Nephron progenitor cell (in vitro differentiated cells): ENCODE measurements around the gene RHEBL1.

Source experiments
- DNase-seq: peaks from one replicate; pipeline ENCODE4 v3.0.0; 2021
- H3K27ac Mint-ChIP-seq: 2 replicates; pipeline ENCODE4 v1.8.0; 2021; ENCODE audit warnings: mild to moderate bottlenecking, moderate library complexity, mixed read lengths
- H3K27me3 Mint-ChIP-seq: 2 replicates; pipeline ENCODE4 v1.8.0; 2021; ENCODE audit warnings: mild to moderate bottlenecking, low read depth, mixed read lengths; ENCODE audit not compliant: poor library complexity
- H3K36me3 Mint-ChIP-seq: 2 replicates; pipeline ENCODE4 v1.8.0; 2021; ENCODE audit warnings: low read depth, mixed read lengths
- H3K4me1 Mint-ChIP-seq: 2 replicates; pipeline ENCODE4 v1.8.0; 2021; ENCODE audit warnings: mixed read lengths
- H3K4me3 Mint-ChIP-seq: 2 replicates; pipeline ENCODE4 v1.8.0; 2021; ENCODE audit warnings: mild to moderate bottlenecking, moderate library complexity, mixed read lengths
- H3K9me3 Mint-ChIP-seq: 2 replicates; pipeline ENCODE4 v1.8.0; 2021; ENCODE audit warnings: mild to moderate bottlenecking, moderate library complexity, mixed read lengths
- TF ChIP-seq, protein P1 (sequence below): fragments of 200-600 bp; sonication (generic); IDR thresholded peaks from 2 replicates; pipeline ENCODE4 v1.5.0; 2021; ENCODE audit warnings: antibody characterized with exemption

Gene RHEBL1

DNA sequence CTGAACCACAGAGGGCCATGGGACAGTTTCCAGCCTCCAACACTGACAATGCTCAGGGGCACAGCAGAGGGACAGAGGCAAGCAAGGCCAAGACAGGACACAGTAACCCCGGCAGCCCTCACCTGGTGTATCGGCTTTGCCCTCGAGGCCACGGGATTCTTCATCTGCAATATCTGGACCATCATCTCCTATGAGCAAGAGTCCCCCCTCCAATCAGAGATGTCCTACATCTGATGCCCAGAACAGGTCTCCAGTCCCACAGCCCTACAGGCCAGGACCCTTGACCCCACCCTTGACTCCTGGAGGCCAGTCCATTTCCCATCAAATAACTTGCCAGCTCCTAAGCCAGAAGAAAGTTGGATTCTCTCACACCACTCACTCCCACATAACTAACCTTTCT, 26.5 kb downstream of the RHEBL1 start:
- Mint-ChIP-seq H3K36me3 (peaks cover 70% of the 10 kb centered on the region), H3K27me3 (peaks cover 5% of the 10 kb centered on the region), H3K27ac (no peak overlapping the region), H3K9me3 (no peaks in the 10 kb centered on the region), H3K4me3 (no peak overlapping the region), H3K4me1 (no peaks in the 10 kb centered on the region)
- TF ChIP-seq, protein P1, sequence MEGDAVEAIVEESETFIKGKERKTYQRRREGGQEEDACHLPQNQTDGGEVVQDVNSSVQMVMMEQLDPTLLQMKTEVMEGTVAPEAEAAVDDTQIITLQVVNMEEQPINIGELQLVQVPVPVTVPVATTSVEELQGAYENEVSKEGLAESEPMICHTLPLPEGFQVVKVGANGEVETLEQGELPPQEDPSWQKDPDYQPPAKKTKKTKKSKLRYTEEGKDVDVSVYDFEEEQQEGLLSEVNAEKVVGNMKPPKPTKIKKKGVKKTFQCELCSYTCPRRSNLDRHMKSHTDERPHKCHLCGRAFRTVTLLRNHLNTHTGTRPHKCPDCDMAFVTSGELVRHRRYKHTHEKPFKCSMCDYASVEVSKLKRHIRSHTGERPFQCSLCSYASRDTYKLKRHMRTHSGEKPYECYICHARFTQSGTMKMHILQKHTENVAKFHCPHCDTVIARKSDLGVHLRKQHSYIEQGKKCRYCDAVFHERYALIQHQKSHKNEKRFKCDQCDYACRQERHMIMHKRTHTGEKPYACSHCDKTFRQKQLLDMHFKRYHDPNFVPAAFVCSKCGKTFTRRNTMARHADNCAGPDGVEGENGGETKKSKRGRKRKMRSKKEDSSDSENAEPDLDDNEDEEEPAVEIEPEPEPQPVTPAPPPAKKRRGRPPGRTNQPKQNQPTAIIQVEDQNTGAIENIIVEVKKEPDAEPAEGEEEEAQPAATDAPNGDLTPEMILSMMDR, result no peak
- no peak for DNase-seq

DNA sequence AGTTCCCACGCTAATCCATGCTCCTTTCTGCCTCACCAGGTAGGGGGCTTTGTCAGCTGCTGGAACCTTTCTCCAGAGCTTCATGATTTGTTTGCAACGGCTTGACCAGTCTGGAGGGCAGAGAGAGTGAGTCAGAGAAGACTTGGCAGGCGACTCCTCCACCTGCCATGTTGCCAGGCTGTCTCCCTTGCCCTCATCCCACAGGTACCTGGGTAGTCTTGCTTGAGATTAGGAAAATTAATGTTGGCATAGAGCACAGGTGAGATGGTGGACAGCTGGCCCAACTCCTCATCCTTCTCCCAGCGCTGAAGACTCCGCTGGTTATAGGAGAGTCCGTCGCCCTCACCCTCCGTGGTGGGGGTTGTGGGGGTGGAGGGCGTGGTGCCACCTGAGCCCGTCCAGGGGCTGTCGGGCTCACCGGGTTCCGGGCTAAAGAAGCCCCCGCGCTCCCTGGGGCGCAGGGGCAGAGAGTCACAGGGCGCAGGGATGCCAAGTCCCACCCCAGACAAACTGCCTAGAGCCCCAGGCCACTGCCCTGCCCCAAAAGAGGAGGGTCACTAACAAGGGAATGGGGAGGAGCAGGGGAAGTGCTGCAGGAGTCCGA, 27.8 kb downstream of the RHEBL1 start:
- DNase-seq, result no peak
- TF ChIP-seq, protein P1, result no peak
- H3K36me3 Mint-ChIP-seq, result peaks cover 65% of the 10 kb centered on the region
- no peaks in the 10 kb centered on the region for H3K4me1 Mint-ChIP-seq
- no peak overlapping the region for H3K27ac Mint-ChIP-seq
- H3K9me3 Mint-ChIP-seq, result no peaks in the 10 kb centered on the region
- H3K4me3 Mint-ChIP-seq, result no peak overlapping the region
- H3K27me3 Mint-ChIP-seq, result peaks cover 5% of the 10 kb centered on the region

DNA sequence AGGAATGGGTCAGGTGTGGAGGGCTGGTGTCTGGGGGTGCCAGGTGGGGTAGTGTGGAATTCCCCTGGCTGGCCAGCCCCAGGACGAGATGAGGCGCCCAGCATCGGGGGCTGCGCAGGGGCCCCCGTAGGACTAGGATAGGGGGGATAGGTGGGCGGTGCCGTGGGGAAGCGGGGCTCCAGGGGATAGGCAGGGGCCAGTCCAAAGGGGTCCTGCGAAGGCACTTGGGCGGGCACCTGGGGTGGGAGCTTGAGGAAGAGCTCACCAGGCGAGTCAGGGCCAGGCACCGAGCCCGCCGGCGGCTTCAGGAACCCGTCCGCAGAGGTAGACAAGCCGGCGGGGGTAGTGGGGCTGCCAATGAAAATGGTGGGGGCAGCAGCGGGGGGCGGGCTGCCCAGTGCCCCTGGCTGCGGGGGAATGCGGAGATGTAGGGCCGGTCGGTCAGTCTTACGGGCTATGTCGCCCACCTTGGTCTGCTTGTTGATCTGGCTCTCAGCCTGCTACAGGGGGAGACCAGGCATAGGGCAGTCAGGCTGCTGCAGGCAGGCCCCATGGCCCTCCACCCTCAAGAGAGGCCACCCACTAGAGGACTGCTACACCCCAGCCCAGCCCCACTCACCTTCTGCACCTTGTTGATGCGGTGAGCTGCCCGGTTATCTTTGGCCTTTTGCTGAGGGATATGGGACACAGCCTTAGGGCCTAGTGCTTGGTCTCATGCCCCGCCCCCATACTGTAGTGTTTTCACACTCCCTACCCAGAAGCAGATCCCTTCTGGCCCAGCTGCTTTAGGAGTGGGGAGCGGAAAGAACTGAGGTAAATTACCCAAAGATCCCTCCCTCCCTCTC, 28.5 kb downstream of the RHEBL1 start:
- Mint-ChIP-seq H3K27ac (no peak overlapping the region), H3K27me3 (peaks cover 5% of the 10 kb centered on the region), H3K36me3 (peaks cover 64% of the 10 kb centered on the region), H3K4me1 (no peaks in the 10 kb centered on the region), H3K9me3 (no peaks in the 10 kb centered on the region), H3K4me3 (no peak overlapping the region)
- TF ChIP-seq, protein P1, result no peak
- no peak for DNase-seq

DNA sequence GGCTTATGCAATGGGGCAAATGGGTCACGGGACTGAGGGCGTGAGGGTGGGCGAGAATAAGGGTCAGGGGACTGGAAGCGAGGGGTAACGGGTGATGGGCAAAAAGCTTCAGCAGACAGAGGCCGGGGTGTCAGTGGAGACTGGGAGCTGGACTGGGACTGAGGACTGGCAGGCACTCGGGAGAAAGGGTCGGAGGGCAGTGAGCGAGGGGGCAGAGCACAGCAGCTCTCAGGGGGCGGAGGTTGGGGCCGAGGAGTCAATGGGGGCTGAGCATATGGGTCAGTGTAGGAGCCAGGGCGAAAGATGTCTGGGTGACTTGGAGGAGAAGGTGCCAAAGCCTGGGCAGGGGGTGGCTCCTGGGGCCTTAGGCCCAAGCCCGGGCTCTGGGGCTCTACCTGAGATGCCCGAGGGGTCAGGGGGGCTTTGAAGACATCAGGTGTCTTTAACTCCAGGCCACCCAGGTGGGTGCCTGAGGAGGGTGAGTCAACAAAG, 29.4 kb downstream of the RHEBL1 start:
- DNase-seq, result no peak
- peaks cover 62% of the 10 kb centered on the region for H3K36me3 Mint-ChIP-seq
- H3K4me1 Mint-ChIP-seq, result no peaks in the 10 kb centered on the region
- peaks cover 3% of the 10 kb centered on the region for H3K27me3 Mint-ChIP-seq
- TF ChIP-seq, protein P1, result no peak
- no peak overlapping the region for H3K27ac Mint-ChIP-seq
- no peak overlapping the region for H3K4me3 Mint-ChIP-seq
- H3K9me3 Mint-ChIP-seq, result no peaks in the 10 kb centered on the region

DNA sequence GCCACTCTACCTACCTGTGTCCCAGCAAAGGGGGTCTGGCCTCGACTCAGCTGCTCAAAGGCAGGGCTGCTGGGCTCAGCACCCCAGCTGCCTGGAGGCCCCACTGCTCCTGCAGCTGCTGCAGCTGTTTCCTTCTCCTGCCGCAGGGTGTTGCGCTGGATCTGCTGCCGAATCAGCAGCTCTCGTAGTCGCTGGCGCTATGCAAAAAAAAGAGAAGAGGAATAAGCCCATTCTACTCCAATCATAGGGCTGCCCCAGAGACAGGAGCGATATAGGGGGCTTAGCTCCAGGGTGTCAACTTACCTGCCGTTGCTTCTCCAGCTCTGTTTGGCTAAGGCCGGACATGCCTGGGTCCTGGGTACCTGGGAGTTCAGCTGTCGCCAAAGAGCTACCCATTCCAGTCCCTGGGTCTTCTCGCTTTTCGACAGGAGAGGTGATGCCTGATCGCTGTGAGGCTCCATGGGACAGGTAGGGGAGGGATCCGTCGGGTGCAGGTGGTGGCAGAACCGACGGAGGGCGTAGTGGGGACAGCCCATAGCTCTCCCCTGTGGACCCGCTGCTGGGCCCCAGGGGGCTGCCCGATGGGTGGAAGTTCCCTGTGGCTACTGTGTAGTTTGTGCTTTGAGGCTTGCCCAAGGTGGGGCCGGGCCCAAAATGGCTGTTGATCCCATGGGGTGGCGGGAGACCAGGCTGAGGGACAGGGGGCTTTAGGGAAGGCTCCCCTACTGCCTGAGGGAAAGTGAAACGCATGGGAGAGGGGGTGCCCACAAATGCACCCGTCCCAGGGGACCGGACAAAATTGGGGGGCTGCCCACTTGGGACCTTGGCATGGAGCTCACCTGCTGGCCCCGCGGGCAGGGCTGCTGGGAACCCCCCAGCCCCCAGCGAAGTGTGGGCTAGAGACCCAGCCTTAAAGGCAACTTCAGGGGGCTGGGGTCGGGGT, 30.1 kb downstream of the RHEBL1 start:
- no peak for DNase-seq
- Mint-ChIP-seq H3K4me3 (no peak overlapping the region), H3K9me3 (no peaks in the 10 kb centered on the region), H3K27ac (no peak overlapping the region), H3K36me3 (peaks cover 58% of the 10 kb centered on the region), H3K27me3 (peaks cover 3% of the 10 kb centered on the region), H3K4me1 (no peaks in the 10 kb centered on the region)
- TF ChIP-seq, protein P1, result no peak
